Neutrophil (primary cell): ENCODE data around the gene MBD5.
"Not testable (repeated sequence)": the region's sequence is repeated elsewhere in the genome, so short reads cannot be mapped to it uniquely, and the experiment has no call there.

Source experiments
- H3K27ac ChIP-seq: fragments of 200-600 bp; sonication (generic); 2 replicates; pipeline ENCODE4 v1.5.1; 2016; ENCODE audit warnings: mild to moderate bottlenecking, moderate library complexity
- H3K27me3 ChIP-seq: fragments of 200-600 bp; sonication (generic); 2 replicates; pipeline ENCODE4 v1.6.0; 2016; ENCODE audit warnings: mild to moderate bottlenecking
- H3K36me3 ChIP-seq: fragments of 200-600 bp; sonication (generic); 2 replicates; pipeline ENCODE4 v1.5.1; 2017
- H3K4me1 ChIP-seq, 2 experiments: fragments of 200-600 bp in 1 of 2; sonication (generic) in 1 of 2; 1 replicate in 1 of 2; 2 replicates in 1 of 2; pipeline versions ENCODE4 v1.5.1 to v1.6.1; 2013 to 2016; ENCODE audit warnings: low read depth in 1 of 2, low read length in 1 of 2, mild to moderate bottlenecking in 1 of 2, moderate library complexity in 1 of 2; ENCODE audit not compliant: control insufficient read depth in 1 of 2, insufficient read depth in 1 of 2
- H3K4me3 ChIP-seq, 2 experiments: fragments of 200-600 bp in 1 of 2; sonication (generic) in 1 of 2; 1 replicate in 1 of 2; 2 replicates in 1 of 2; pipeline ENCODE4 v1.5.1; 2013 to 2016; ENCODE audit warnings: low read depth in 1 of 2, low read length in 1 of 2, mild to moderate bottlenecking in 1 of 2, moderate library complexity in 1 of 2
- H3K9me3 ChIP-seq: fragments of 200-600 bp; sonication (generic); 2 replicates; pipeline ENCODE4 v1.5.1; 2016
- TF ChIP-seq, protein P1 (sequence below): fragments of 200-600 bp; sonication (generic); IDR thresholded peaks from 2 replicates; pipeline ENCODE4 v1.5.1; 2016; ENCODE audit warnings: antibody characterized with exemption

The MBD5 gene

DNA sequence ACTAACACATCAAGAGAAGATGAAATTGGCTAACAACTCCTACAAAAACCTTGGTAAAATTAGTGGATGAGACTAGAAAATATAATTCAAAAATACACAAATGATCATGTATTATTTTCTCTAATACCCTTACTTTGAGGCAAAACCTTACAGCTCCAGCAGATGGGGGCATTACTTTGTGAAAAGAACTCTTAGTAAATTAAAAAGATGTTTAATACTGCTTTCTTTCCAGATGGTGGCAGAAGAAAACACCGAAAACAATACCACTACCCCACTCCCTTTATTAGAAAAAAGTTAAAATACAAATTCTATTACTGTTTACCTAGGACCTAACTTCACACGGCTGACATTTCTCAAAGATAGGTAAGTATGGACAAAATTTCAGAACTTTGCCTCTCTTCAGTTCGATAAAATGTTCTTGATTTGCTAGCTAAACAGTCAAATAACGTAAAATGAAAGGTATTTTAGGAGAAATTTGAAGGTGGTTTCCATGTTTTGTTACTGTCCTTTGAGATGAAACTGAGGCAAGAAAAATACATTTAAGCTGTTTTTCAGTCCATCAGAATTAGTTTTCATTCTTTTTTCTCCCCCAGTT is 31.0 kb upstream of the MBD5 start:
- TF ChIP-seq, protein P1, sequence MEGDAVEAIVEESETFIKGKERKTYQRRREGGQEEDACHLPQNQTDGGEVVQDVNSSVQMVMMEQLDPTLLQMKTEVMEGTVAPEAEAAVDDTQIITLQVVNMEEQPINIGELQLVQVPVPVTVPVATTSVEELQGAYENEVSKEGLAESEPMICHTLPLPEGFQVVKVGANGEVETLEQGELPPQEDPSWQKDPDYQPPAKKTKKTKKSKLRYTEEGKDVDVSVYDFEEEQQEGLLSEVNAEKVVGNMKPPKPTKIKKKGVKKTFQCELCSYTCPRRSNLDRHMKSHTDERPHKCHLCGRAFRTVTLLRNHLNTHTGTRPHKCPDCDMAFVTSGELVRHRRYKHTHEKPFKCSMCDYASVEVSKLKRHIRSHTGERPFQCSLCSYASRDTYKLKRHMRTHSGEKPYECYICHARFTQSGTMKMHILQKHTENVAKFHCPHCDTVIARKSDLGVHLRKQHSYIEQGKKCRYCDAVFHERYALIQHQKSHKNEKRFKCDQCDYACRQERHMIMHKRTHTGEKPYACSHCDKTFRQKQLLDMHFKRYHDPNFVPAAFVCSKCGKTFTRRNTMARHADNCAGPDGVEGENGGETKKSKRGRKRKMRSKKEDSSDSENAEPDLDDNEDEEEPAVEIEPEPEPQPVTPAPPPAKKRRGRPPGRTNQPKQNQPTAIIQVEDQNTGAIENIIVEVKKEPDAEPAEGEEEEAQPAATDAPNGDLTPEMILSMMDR = no peak
- no peaks in the 10 kb centered on the region for H3K27me3 ChIP-seq
- no peak overlapping the region for H3K27ac ChIP-seq

DNA sequence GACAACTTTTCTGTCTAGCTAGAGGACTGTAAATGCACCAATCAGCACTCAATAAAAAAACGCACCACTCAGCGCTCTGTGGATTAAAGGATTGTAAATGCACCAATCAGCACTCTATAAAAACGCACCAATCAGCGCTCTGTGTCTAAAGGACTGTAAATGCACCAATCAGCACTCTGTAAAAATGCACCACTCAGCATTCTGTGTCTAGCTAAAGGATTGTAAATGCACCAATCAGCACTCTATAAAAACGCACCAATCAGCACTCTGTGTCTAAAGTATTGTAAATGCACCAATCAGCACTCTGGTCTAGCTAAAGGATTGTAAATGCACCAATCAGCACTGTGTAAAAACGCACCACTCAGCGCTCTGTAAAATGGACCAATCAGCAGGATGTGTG is 25.9 kb upstream of the MBD5 start:
- not testable (repeated sequence) for H3K27me3 ChIP-seq, H3K36me3 ChIP-seq, H3K9me3 ChIP-seq, H3K4me3 ChIP-seq, H3K4me1 ChIP-seq, H3K27ac ChIP-seq

More for the DNA sequence above, 31.0 kb upstream of the MBD5 start:
- Histone ChIP-seq H3K4me3 (no peak overlapping the region), H3K4me1 (no peaks in the 10 kb centered on the region), H3K36me3 (no peaks in the 10 kb centered on the region), H3K9me3 (no peaks in the 10 kb centered on the region)

GRCh38 chr2:147996828-147997227 is 24.1 kb upstream of the MBD5 start:
- H3K9me3 ChIP-seq = no peaks in the 10 kb centered on the region

GRCh38 chr2:147998203-147998602 is 22.7 kb upstream of the MBD5 start:
- Histone ChIP-seq H3K4me1 (no peaks in the 10 kb centered on the region), H3K4me3 (no peak overlapping the region), H3K27me3 (no peaks in the 10 kb centered on the region), H3K36me3 (no peaks in the 10 kb centered on the region), H3K27ac (no peak overlapping the region), H3K9me3 (no peaks in the 10 kb centered on the region)
- TF ChIP-seq, protein P1 = no peak

More at GRCh38 chr2:147996828-147997227, 24.1 kb upstream of the MBD5 start:
- Histone ChIP-seq H3K36me3 (no peaks in the 10 kb centered on the region), H3K27ac (no peak overlapping the region), H3K27me3 (no peaks in the 10 kb centered on the region), H3K4me3 (no peak overlapping the region), H3K4me1 (no peaks in the 10 kb centered on the region)
- TF ChIP-seq, protein P1 = no peak

GRCh38 chr2:147999126-147999525 is 21.8 kb upstream of the MBD5 start:
- H3K36me3 ChIP-seq = no peaks in the 10 kb centered on the region
- H3K4me1 ChIP-seq = no peaks in the 10 kb centered on the region
- H3K4me3 ChIP-seq = no peak overlapping the region
- no peak overlapping the region for H3K27ac ChIP-seq
- TF ChIP-seq, protein P1 = no peak
- H3K27me3 ChIP-seq = no peaks in the 10 kb centered on the region
- H3K9me3 ChIP-seq = no peaks in the 10 kb centered on the region

- Histone ChIP-seq H3K4me3 (no peak overlapping the region), H3K27ac (no peak overlapping the region), H3K27me3 (no peaks in the 10 kb centered on the region), H3K9me3 (no peaks in the 10 kb centered on the region), H3K36me3 (no peaks in the 10 kb centered on the region), H3K4me1 (no peaks in the 10 kb centered on the region)
- TF ChIP-seq, protein P1 = no peak
These were observed 20.8 kb upstream of the MBD5 start for GRCh38 chr2:148000095-148000494.

GRCh38 chr2:148002420-148002819 is 18.5 kb upstream of the MBD5 start:
- not testable (repeated sequence) for H3K4me1 ChIP-seq, H3K9me3 ChIP-seq, H3K27ac ChIP-seq, H3K4me3 ChIP-seq, H3K27me3 ChIP-seq, H3K36me3 ChIP-seq
